SK-N-SH treated with all-trans-retinoic acid at 6 μM for 48 hours (cell line): ENCODE results near the gene LRMDA.

Source experiments
- ATAC-seq: fragments of 200-7000 bp; cut with Tn5 transposase; 3 replicates; pipeline ENCODE4 v1.9.1; 2020; ENCODE audit warnings: mild to moderate bottlenecking, moderate library complexity
- BACH2 ChIP-seq: fragments of 250-450 bp; sonication (Bioruptor Pico); IDR thresholded peaks from 2 replicates; pipeline ENCODE4 v1.9.0; 2021; ENCODE audit warnings: mild to moderate bottlenecking, borderline replicate concordance
- CREB5 ChIP-seq: fragments of 250-450 bp; sonication (Bioruptor Pico); IDR thresholded peaks from 2 replicates; pipeline ENCODE4 v1.5.1; 2020; ENCODE audit warnings: low read depth, mild to moderate bottlenecking, moderate library complexity
- CSDC2 ChIP-seq: fragments of 250-450 bp; sonication (Bioruptor Pico); IDR thresholded peaks from 2 replicates; pipeline ENCODE4 v1.5.0; 2020; ENCODE audit warnings: mild to moderate bottlenecking, moderate library complexity
- CSRNP3 ChIP-seq: fragments of 250-450 bp; sonication (Bioruptor Pico); IDR thresholded peaks from 2 replicates; pipeline ENCODE4 v1.5.1; 2021; ENCODE audit warnings: mild to moderate bottlenecking, moderate library complexity
- ESRRG ChIP-seq: fragments of 250-450 bp; sonication (Bioruptor Pico); IDR thresholded peaks from 2 replicates; pipeline ENCODE4 v1.6.1; 2021; ENCODE audit warnings: mild to moderate bottlenecking
- GLIS3 ChIP-seq: fragments of 250-450 bp; sonication (Bioruptor Pico); IDR thresholded peaks from 2 replicates; pipeline ENCODE4 v1.5.0; 2020; ENCODE audit warnings: mild to moderate bottlenecking, moderate library complexity
- ISL1 ChIP-seq: fragments of 250-450 bp; sonication (Bioruptor Pico); IDR thresholded peaks from 2 replicates; pipeline ENCODE4 v2.1.2; 2022; ENCODE audit warnings: mild to moderate bottlenecking, moderate library complexity
- OSR1 ChIP-seq: fragments of 250-450 bp; sonication (Bioruptor Pico); IDR thresholded peaks from 2 replicates; pipeline ENCODE4 v1.8.0; 2022; ENCODE audit warnings: moderate library complexity, mild to moderate bottlenecking, inconsistent platforms
- PATZ1 ChIP-seq: fragments of 250-450 bp; sonication (Bioruptor Pico); IDR thresholded peaks from 2 replicates; pipeline ENCODE4 v1.8.0; 2020; ENCODE audit warnings: mild to moderate bottlenecking, moderate library complexity, borderline replicate concordance
- PPARA ChIP-seq: fragments of 250-450 bp; sonication (Bioruptor Pico); IDR thresholded peaks from 2 replicates; pipeline ENCODE4 v1.5.0; 2020; ENCODE audit warnings: mild to moderate bottlenecking, borderline replicate concordance
- RARB ChIP-seq: fragments of 250-450 bp; sonication (Bioruptor Pico); IDR thresholded peaks from 2 replicates; pipeline ENCODE4 v1.8.0; 2021; ENCODE audit warnings: mild to moderate bottlenecking, moderate library complexity
- SNAI2 ChIP-seq: fragments of 250-450 bp; sonication (Bioruptor Pico); IDR thresholded peaks from 2 replicates; pipeline ENCODE4 v1.5.0; 2020; ENCODE audit warnings: mild to moderate bottlenecking, moderate library complexity
- TCF4 ChIP-seq: fragments of 250-450 bp; sonication (Bioruptor Pico); IDR thresholded peaks from 2 replicates; pipeline ENCODE4 v1.8.0; 2021; ENCODE audit warnings: mild to moderate bottlenecking, moderate library complexity, borderline replicate concordance
- TOX ChIP-seq: fragments of 250-450 bp; sonication (Bioruptor Pico); IDR thresholded peaks from 2 replicates; pipeline ENCODE4 v1.8.0; 2021; ENCODE audit warnings: mild to moderate bottlenecking, moderate library complexity, borderline replicate concordance
- TSHZ2 ChIP-seq: fragments of 250-450 bp; sonication (Bioruptor Pico); IDR thresholded peaks from 2 replicates; pipeline ENCODE4 v1.5.0; 2020; ENCODE audit warnings: mild to moderate bottlenecking, moderate library complexity
- ZC3H10 ChIP-seq: fragments of 250-450 bp; sonication (Bioruptor Pico); IDR thresholded peaks from 2 replicates; pipeline ENCODE4 v1.5.1; 2021; ENCODE audit warnings: mild to moderate bottlenecking, moderate library complexity
- ZFP30 ChIP-seq: fragments of 450-650 bp; formaldehyde crosslinking; IDR thresholded peaks from 2 replicates; pipeline ENCODE4 v1.5.0; 2022; ENCODE audit warnings: mild to moderate bottlenecking, moderate library complexity
- ZNF565 ChIP-seq: fragments of 450-650 bp; formaldehyde crosslinking; conservative IDR thresholded peaks from 2 replicates; pipeline ENCODE4 v1.5.0; 2020; ENCODE audit warnings: low read depth, mild to moderate bottlenecking, moderate library complexity
- ZNF70 ChIP-seq: fragments of 450-650 bp; formaldehyde crosslinking; IDR thresholded peaks from 2 replicates; pipeline ENCODE4 v1.5.0; 2020; ENCODE audit warnings: mild to moderate bottlenecking, moderate library complexity
- ZNF8 ChIP-seq: fragments of 450-650 bp; formaldehyde crosslinking; IDR thresholded peaks from 2 replicates; pipeline ENCODE4 v1.5.0; 2020; ENCODE audit warnings: mild to moderate bottlenecking, moderate library complexity

The LRMDA gene

GRCh38 chr10:75487755-75488125, 56.3 kb downstream of the LRMDA start:
- TF ChIP-seq CSRNP3 (CRISPR knock-in tag) (no peak), ZNF565 (CRISPR knock-in tag) (no peak), TSHZ2 (CRISPR knock-in tag) (no peak), ZC3H10 (CRISPR knock-in tag) (no peak), RARB (CRISPR knock-in tag) (no peak), ESRRG (CRISPR knock-in tag) (no peak), CREB5 (CRISPR knock-in tag) (no peak), TCF4 (CRISPR knock-in tag) (no peak), PATZ1 (CRISPR knock-in tag) (no peak), OSR1 (no peak), CSDC2 (no peak), ZNF8 (no peak), TOX (CRISPR knock-in tag) (no peak), ZNF70 (CRISPR knock-in tag) (no peak), ISL1 (CRISPR knock-in tag) (no peak), PPARA (CRISPR knock-in tag) (no peak), ZFP30 (CRISPR knock-in tag) (no peak), BACH2 (CRISPR knock-in tag) (no peak), SNAI2 (no peak)
- no peak for ATAC-seq

GRCh38 chr10:75492173-75492925, 60.9 kb downstream of the LRMDA start:
- ATAC-seq = no peak

More at GRCh38 chr10:75492173-75492925, 60.9 kb downstream of the LRMDA start:
- no peak for TF ChIP-seq GLIS3
- TF ChIP-seq PATZ1 (CRISPR knock-in tag) = no peak
- TF ChIP-seq ZNF565 (CRISPR knock-in tag) = no peak
- no peak for TF ChIP-seq TSHZ2 (CRISPR knock-in tag)
